Suppressor macrophage (primary cell): ENCODE measurements around the gene FAM131B.

ENCODE experiments used
- DNase-seq, 4 experiments: peaks; one replicate each; pipeline ENCODE4 v3.0.0-alpha.2; 2020 to 2022

The FAM131B gene

DNA sequence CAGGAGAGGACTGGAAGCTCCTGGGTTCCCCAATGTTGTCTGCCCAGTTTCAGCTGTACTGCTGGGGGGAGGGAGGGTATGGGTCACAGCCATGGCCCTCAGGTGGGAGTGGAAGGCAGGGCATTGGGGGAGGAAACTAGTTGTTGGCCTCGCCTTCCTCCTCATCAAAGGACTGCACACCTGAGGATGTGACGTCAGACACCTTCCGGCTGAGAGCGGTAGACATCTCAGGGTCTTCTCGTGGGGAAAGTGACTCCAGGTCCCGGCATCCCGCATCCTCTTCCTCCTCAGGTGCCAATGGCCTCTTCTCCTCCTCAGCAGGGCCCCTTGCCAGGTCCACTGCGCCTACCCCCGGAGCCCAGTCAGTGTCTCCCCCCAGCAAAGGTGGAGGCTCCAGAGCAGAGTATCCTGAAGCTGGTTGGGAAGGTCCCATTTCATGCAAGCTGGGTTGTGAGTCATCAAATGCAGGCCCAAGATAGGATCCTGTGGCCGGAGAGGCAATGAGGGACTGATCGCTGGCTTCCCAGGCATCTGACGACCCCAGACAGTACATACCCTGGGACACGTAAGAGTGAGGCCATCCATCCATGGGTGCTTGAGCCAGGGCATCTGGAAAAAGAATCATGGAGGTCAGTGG lies 6.0 kb downstream of the FAM131B start:
- DNase-seq: no peak

DNA sequence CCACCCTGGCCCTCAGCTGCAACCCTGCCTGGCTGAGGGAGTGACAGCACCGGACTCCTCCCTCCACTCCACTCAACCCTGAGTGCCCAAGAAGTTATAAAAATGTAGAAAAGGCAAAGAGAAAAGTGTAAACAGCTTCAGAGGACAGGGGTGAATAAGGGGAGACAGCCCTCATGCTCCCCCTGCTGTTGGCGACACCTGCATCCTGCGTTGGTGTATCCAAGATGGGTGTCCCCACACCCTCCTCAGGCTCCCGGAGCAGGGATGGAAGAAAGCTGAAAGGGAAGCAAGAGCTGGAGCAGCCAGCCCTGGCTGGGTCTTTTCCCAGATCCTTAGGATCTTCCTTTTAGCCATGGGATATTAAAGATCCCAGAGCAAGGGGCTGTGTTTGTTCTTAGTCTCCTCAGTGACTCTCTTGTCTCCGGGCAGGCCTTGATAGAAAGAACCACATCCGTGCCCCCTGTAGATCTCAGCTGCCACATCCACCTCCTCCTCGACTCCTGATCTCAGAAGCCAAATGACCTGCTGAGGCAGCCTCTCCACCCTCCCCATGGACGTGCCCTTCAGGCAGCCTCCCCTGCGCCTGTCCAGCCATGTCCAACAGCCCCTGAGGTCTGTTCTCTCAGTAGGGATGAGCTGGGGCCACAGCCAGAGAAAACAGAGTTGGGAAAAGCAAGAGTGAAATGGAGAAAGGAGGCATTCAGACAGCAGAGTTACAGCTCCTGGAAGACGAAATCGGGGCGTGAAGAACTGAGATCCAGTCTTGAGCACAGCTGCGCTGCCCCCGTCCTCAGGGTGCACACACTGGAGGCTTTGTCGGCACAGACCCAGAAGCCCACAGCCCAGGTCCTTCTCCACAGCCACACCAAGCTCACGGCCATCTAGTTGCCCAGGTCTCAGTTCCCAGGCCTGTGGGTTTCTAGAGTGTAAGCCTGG lies 6.8 kb downstream of the FAM131B start:
- no peak for DNase-seq

DNA sequence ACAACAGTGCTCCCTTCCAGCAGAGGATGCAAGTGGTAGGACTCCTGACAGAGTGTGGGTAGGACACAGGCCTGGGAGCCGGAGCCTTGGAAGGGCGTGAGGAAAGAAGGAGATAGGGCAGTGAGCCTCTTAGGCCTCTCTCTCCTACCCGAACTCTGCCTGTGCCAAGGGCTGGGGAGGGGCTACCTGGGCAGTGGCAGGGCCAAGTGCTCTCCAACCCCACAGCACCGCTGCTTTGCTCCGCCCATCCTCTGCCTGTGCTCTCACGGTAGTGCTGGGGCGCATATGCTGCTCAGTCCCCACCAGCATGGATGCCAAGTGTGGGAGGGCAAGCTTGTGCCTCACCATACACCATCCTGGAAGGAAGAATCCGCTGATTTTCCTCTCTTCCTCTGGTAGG lies 7.5 kb downstream of the FAM131B start:
- no peak for DNase-seq

DNA sequence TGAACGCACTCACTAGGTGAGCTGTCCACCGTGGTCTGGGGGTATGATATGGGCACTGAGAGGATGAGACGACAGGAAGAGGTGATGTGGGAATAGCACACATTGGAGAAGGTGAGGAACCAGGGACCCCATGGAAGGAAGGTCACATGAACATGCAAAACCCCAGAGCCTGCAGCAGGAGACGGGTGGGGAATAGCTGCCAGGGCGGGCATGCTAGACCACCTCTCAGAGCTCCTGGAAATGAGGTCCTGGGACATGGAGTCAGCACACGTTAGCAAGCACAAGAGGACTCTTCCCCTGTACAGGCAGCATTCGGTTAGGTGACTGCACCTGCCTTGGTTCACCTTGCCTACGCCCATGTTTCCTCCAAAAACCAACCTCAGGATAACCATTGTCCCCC lies 8.1 kb downstream of the FAM131B start:
- no peak for DNase-seq

DNA sequence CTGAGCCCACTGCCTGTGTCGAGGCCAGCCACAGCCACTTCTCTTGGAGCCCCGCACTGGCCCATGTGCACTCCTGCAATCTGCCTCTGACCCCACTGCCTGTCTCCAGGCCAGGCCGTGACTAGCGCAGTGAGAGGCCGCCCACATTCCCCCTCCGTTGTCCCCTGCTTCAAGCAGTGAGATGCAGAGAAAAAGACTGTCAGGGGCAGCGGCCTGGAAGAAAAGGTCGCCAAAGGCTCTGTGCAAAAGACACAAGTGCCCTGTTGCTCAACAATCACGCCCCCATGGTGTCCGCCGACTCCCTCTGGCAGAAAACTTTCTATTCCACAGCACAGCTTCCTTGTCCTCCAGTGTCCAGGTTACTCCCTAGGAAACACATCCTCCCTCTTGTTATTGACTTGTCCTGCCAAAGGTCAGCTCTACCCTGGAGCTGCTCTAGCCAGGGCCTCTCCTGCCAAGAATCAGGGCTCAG lies 9.9 kb downstream of the FAM131B start:
- peak; percentile 38 to 65 (median 60) for DNase-seq

DNA sequence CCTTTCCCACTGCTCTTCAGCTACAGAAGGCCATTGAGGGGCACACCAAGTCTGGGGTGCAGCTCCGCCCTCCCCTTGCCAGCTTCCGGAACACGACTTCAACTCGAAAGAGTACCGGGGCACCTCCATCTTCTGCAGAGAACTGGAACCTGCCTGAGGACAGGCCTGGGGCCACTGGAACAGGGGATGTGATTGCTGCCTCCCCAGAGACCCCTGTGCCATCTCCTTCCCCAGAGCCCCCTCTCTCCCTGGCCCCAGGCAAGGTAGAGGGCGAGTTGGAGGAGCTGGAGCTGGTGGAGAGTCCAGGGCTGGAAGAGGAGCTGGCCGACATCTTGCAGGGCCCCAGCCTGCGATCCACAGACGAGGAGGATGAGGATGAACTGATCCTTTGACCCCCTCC lies 10.9 kb downstream of the FAM131B start:
- no peak for DNase-seq

DNA sequence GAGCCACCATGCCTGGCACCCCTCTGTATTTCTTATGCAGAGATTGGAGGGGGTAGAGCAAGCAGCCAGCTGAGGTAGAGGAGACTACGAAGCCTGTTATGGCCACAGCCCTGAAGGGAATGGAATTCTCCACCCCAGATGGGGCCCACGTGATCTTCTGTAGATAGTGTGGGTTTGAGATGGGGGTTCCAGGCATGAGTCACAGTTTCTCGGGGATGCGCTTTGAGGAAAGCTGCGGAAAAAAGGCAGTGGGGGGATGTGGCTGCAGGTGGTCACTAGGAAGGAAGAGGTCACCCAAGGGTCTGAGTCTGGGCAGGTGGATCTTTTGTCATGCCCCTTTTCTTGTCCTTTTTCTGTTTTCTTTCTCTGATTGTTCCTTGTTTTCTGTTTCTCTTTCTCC lies 11.5 kb downstream of the FAM131B start:
- DNase-seq: no peak

DNA sequence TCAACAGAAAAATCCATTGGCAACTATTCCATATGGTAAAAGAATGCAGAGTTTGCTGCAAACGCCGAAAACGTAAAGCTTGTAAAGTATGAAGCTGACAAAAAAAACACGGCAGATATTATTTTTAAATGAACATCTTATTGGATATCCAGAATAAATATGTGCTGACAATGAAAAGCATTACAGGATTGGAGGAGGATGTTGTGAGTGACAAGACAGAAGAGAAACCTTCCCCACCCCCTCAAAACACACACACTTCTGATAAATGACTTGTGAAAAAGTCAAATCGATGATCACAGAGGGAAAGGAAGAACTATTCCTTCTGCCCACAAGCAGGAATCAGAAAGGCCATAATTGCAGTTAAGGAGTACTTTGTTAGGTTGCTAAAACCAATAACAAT lies 14.6 kb downstream of the FAM131B start:
- DNase-seq: no peak

DNA sequence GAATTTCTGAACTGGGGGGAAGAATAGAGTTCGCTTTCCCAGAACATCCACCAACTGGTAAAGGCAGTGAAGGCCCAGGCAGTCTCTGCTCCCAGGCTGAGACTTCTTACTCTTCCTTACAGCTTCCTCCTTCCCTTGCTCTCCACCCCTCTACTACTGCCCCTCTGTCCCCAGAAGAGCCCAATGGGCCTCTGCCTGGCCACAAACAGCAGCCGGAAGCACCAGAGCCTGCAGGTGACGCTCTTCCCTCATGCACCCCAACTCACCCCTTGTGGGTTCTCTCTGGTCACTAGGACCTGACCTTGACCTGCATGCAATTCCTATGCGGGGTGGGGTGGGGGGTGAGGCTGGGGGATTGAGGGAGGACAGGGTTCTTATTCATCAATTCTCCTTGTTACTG lies 16.5 kb downstream of the FAM131B start:
- DNase-seq: peak in 1 of 4 experiments; percentile 31

DNA sequence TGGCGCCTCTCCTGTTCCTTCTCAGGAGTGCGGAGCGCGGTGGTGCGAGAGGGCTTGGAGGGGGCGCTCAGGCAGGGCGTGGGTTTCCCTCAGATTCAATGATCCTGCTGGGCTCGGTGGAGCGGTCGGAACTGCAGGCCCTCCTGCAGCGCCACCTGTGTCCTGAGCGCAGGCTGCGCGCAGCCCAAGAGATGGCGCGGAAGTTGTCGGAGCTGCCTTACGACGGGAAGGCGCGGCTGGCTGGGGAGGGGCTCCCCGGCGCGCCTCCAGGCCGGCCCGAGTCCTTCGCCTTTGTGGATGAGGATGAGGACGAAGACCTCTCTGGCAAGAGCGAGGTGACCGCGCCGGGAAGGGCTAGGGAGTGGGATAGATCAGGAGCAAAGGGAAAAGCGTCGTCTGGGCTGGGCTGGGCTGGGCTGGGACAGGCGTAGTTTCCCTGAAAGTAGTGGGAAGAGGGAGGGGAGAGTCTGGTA lies 17.0 kb downstream of the FAM131B start:
- peak; percentile 43 to 75 (median 61) for DNase-seq

DNA sequence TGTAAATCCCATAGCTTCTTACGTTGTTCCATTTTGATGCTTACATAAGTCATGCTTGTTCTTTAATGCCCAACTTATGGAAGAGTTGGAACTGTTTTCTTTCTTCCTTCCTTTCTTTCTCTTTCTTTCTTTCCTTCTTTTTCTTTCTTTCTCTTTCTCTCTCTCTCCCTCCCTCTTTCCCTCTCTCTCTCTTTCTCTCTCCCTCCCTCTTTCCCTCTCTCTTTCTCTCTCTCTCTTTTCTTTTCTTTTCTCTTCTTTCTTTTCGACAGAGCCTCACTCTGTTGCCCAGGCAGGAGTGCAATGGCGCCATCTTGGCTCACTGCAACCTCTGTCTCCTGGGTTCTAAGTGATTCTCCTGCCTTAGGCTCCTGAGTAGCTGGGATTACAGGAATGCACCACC lies 18.9 kb downstream of the FAM131B start:
- no peak for DNase-seq

DNA sequence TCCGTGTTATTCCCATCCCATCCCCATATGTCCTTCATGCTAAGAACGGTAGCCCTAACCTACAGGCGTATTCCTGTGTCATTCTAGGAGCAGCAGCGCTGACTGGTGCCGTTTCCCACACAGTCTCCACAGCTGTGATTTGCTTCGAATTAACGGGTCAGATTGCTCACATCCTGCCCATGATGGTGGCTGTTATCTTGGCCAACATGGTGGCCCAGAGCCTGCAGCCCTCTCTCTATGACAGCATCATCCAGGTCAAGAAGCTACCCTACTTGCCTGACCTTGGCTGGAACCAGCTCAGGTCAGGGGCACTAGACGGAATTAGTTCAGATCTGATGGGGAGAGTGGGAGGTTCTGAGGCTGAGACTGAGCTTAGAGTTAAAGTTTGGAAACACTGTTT lies 20.7 kb downstream of the FAM131B start:
- no peak for DNase-seq

DNA sequence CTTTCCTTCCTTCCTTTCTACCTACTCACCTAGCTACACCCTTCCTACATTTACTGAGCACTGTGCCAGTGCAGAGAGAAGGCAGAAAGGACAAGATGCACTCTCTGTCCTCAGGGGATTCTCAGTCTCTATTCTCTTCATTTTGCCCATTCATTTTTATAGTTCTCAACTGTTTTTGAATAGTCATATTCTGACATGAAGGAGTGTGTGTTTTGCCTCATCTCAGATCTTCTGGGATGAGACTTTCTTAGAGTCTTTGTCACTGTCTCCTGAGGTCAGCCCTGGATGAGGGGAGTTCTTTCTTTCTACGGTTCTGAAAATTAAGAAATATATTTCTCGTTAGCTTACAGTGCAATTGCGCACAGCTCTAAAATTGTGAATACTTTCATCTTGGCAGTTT lies 25.3 kb downstream of the FAM131B start:
- no peak for DNase-seq

DNA sequence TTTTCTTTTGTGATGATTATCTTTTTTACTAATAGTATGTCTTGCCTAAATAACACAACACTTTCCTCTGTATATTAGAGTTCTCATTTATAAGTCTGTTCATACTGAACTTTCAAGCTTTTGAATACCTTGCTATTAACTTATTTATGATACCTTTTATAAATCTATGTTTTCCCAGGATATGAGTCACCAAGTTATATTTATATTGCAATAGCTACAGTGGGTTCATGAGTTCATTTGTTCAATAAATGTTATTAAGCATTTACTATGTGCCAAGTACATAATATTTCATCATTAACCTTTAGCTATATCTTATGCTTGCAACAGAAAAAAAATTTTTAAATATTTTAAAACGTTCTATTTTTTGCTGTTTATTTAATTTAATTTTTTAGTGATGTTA lies 28.3 kb downstream of the FAM131B start:
- DNase-seq: no peak

DNA sequence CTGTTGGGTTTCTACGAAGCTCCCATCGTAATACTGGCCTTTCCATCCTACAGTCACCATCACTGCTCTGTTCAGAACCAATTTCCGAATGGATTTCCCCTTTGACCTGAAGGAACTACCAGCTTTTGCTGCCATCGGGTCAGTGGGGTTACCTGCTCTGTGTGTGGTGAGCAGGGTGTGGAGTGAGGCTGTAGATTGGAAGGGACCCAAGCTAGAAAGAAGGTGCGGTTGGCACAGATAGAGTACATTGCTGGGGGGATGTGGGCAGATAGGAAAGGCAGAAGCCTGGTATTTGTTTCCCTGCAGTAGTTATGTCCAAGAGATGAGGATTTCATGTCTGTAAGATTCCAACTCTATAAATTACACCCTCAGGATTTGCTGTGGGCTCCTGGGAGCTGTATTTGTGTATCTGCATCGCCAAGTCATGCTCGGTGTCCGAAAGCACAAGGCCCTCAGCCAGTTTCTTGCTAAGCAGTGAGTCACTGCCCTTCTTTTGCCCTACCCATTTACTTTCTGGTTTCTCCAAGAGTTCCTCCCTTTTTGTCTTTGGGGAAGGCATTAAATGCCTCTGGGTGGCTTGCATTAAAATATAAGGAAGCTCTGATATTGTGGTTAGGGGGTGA lies 31.2 kb downstream of the FAM131B start:
- peak; percentile 65 to 83 (median 78) for DNase-seq

DNA sequence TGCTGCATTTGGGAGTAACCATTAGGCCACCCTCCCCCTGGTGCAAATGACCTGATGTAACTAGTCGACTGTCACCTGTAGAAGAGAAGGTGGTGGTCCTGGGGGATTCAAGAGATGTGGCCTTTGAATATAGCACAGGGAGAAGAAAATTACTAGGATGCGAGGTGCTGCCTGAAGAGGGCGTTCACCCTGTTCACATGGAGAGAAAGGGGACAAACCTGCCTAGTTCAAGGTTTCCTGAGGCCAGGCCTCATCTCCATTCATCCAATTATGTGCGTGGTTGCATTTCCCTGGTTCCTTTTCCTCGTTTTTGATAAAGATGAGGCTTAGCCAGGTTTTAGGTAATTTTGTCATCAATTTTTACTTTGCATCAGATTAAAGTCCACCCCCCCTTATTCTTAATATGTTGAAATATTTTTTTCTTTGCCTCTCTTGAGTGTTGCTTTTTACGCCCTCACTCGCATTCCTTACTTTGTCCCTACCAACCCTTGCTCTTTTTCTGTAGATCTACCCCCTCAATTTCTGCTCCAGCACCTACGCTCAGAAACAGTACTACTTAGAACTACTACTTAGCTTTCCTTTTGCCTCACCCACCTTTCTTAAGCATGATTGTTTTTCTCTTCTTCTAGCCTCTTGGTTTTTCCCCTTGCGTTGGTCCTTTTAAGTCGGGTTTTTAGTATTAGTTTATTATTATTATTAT lies 32.9 kb downstream of the FAM131B start:
- DNase-seq: no peak

DNA sequence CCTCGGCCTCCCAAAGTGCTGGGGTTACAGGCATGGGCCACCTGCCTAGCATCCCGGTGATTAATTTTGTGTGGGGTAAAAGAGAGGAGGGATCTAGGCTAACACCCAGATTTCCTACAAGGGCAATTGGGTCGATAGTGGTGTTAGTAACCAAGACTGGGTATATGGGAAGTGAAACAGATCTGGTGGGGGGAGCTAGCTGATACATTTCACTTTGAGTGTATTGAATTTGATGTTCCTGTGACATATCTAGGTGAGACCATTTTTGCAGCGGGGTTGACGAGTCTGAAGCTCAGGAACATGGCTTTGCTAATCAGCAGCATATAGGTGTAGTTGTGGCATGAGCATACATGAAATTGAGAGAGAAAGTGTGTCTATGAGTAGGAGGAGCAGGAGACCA lies 34.6 kb downstream of the FAM131B start:
- no peak for DNase-seq

DNA sequence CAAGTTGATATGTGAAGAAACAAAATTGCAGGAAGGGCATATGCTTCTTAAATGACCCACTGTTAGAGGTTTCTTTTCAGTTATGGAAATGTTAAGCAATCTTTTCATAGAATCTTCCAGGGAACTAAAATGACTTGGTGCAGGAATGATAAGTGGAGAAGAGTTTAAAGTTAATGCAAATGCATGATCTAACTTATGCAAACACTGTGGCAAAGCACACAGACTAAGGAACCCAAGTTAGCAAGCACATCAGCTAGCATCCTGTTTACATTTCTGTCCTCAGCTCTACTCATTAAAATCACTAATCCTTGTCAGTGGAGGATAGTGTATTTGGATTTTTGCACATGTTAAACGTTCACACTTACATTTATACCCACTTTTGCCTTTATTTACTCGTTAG lies 37.3 kb downstream of the FAM131B start:
- DNase-seq: no peak

DNA sequence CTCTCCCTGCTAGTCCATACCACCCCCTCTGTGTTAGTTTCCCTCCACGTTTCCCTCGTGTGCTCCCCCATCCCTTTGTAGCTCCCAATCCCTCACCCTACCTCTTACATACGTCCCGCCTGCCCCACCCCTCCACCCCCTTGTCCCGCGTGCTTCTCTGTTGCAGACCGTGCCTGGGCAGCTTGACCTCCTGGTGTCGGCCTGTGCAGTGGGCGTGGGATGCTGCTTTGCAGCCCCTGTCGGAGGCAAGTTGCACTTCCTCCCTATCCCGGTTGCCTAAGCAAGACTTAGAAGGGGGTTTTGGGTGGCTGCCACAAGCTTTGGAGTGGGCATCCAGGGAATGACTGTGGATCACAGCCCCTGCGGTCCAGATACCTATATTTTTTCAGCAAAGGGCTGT lies 38.9 kb downstream of the FAM131B start:
- DNase-seq: peak in 3 of 4 experiments; percentile 63 to 82 (median 66)

DNA sequence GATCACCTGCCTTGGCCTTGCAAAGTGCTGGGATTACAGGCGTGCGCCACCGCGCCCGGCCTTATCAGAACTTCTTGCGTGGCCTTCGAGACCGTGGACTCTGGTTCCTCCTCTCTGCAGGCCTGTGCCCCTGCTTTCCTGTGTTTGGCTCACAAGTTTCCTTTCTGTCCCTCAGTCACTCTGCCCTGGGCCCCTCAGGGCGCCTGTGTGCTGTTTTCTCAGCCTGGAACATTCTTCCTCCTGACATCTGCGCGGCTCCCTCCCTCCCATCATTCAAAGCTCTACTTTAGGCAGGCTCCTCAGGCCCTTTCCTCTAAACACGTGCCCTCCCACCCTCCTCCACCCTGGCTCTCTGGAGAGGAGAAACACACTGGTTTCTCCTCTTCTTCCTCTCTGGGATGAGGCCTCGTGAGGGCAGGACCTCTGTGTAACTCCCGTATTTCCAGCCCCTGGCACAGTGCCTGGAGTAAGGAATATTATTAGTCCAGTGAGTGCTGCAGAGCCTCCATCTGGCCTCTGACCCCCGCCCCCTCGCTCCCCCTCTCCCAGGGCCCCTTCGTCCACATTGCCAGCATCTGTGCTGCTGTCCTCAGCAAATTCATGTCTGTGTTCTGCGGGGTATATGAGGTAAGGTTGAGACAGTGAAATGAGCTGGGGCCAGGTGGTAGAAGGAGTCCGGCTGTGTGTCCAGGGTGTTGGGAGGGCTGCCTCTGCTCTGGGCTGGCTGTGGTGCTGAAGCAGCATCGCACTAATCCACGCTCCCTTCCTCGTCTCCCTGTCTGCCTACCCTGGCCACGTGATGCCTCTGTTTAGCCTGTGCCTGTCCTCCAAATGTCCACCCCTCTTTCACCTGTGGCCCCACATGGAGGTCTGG lies 39.5 kb downstream of the FAM131B start:
- DNase-seq: peak in 1 of 4 experiments; percentile 29

DNA sequence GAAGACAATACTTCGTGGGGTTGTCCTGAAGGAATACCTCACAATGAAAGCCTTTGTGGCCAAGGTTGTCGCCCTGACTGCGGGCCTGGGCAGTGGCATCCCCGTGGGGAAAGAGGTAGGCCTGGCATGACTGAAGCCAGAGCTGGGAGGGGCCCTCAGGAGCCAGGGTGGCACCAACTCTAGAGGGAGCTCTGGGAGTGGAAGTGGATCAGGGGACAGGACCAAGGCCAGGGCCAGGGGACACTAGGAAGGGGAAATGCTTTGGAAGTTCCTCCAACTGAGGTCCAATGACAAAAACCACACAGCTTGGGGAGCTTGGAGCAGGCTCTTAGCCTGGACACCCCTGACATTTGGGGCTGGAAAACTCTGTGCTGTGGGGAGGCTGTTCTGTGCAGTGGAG lies 40.8 kb downstream of the FAM131B start:
- DNase-seq: peak; percentile 78 to 91 (median 88)

DNA sequence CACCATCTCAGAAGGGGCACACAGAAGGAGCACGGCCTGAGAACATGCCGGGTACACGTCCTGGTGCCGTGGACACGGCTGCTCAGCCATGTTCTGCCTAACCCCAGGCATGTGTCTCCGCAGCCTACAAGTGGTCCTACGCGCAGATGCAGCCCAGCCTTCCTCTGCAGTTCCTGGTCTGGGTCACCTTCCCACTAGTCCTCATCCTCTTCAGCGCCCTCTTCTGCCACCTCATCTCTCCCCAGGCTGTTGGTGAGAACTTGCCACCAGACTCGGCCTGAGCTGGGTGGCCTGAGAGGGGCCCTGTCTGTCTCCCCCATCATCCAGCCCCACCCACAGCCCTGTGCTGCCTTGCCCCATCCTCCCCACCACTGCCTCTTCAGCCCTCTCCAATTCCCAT lies 41.3 kb downstream of the FAM131B start:
- DNase-seq: no peak
